Measurements from ENCODE around the gene FLVCR2.

FLVCR2 gene

GRCh38 chr14:75673345-75674035, 95.1 kb downstream of the FLVCR2 start:
- no peak for DNase-seq
- Histone ChIP-seq H3K9me3 (replicated peaks; ENCODE audit: insufficient read depth, low read length) (no peaks in the 10 kb centered on the region), H3K9me2 (replicated peaks; ENCODE audit: insufficient read depth, low read length) (no peaks in the 10 kb centered on the region), H3K36me3 (replicated peaks; ENCODE audit: insufficient read depth, low read length) (no peaks in the 10 kb centered on the region), H3K4me3 (ENCODE audit: low read length) (no peak overlapping the region), H3K27ac (ENCODE audit: low read length) (no peak overlapping the region), H3K27me3 (replicated peaks; ENCODE audit: insufficient read depth, low read length) (no peaks in the 10 kb centered on the region), H2AFZ (ENCODE audit: low read length) (no peak overlapping the region), H3F3A (ENCODE audit: insufficient read depth, low read length) (no peaks in the 10 kb centered on the region), H3K4me1 (ENCODE audit: low read length) (no peaks in the 10 kb centered on the region), H3K79me2 (ENCODE audit: low read length) (no peaks in the 10 kb centered on the region), H3K9ac (ENCODE audit: low read length) (no peak overlapping the region), H4K20me1 (ENCODE audit: insufficient read depth, low read length) (no peaks in the 10 kb centered on the region), H3K4me2 (ENCODE audit: low read depth, low read length) (no peak overlapping the region)
- TF ChIP-seq EZH2phosphoT487 (IDR thresholded peaks at IDR 0.05; ENCODE audit: low read length) = no peak
- no peak for TF ChIP-seq EZH2 (optimal IDR thresholded peaks at IDR 0.05; ENCODE audit: low read depth, low read length)
- TF ChIP-seq CTCF (IDR thresholded peaks at IDR 0.05; ENCODE audit: low read length) = no peak

DNA sequence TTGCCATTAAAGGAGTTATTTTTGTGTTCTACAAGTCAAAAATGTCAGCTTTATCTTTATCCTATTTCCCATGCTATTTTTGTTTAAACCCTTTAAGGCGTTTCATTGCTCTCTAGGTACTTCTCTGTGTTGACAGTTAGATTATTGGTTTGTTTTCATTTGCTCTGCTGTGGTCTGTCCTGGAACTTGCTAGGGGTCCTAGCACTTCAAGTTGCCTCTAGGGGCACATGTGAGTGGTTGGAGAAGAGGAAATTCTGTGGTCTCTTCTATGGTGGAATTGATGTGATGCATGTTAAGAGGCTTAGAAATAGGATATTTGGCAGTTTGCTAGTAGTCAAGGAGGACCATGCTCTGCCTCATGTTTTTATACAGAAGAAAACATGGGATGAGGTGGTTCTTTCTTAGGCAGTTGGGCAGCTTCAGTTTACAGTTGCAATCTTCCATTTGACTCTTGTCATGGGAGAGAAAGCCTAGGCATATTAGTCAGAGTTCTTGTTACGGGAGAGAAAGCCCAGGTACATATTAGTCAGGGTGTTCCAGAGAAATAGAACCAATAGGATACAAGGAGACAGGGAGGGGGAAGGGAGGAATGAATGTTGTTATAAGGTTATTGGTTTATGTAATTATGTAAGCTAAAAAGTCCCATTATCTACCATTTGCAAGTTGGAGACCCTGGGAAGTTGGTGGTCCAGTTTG, 97.0 kb downstream of the FLVCR2 start:
- DNase-seq = no peak
- Histone ChIP-seq H3K9me2 (replicated peaks; ENCODE audit: insufficient read depth, low read length) (no peaks in the 10 kb centered on the region), H2AFZ (ENCODE audit: low read length) (no peak overlapping the region), H3K4me2 (ENCODE audit: low read depth, low read length) (no peak overlapping the region), H3K79me2 (ENCODE audit: low read length) (no peaks in the 10 kb centered on the region), H3K4me1 (ENCODE audit: low read length) (no peaks in the 10 kb centered on the region), H3K4me3 (ENCODE audit: low read length) (no peak overlapping the region), H3K9me3 (replicated peaks; ENCODE audit: insufficient read depth, low read length) (no peaks in the 10 kb centered on the region), H3F3A (ENCODE audit: insufficient read depth, low read length) (no peaks in the 10 kb centered on the region), H3K36me3 (replicated peaks; ENCODE audit: insufficient read depth, low read length) (no peaks in the 10 kb centered on the region), H3K9ac (ENCODE audit: low read length) (no peak overlapping the region), H3K27ac (ENCODE audit: low read length) (no peak overlapping the region), H4K20me1 (ENCODE audit: insufficient read depth, low read length) (no peaks in the 10 kb centered on the region), H3K27me3 (replicated peaks; ENCODE audit: insufficient read depth, low read length) (no peaks in the 10 kb centered on the region)
- TF ChIP-seq EZH2phosphoT487 (IDR thresholded peaks at IDR 0.05; ENCODE audit: low read length) (no peak), CTCF (IDR thresholded peaks at IDR 0.05; ENCODE audit: low read length) (no peak), EZH2 (optimal IDR thresholded peaks at IDR 0.05; ENCODE audit: low read depth, low read length) (no peak)

DNA sequence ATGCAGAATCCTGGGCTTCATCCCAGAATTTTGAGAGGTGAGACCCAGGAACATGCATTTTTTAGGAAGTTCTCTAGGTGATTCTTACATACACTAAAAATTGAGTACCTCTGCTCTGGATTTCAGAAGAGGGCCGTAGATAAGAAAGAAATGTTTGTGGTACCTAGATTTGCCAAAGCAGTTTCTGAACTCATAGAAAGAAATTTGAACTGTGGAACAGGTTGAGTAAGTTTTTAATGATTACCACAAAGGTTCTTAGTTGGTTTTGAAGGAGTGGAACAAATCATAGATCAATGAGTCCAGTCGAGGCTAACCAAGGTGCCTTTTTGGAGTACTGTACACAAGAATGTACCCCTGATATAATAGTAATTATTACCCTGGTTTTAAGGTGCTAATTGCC, 107.5 kb downstream of the FLVCR2 start:
- no peak overlapping the region for H3K4me3 ChIP-seq (ENCODE audit: low read length)
- no peak overlapping the region for H2AFZ ChIP-seq (ENCODE audit: low read length)
- no peaks in the 10 kb centered on the region for H3K4me1 ChIP-seq (ENCODE audit: low read length)
- H3K79me2 ChIP-seq (ENCODE audit: low read length) = no peaks in the 10 kb centered on the region
- no peak overlapping the region for H3K4me2 ChIP-seq (ENCODE audit: low read depth, low read length)
- no peaks in the 10 kb centered on the region for H3K36me3 ChIP-seq (replicated peaks; ENCODE audit: insufficient read depth, low read length)
- no peak for DNase-seq
- H3K27ac ChIP-seq (ENCODE audit: low read length) = no peak overlapping the region
- no peaks in the 10 kb centered on the region for H4K20me1 ChIP-seq (ENCODE audit: insufficient read depth, low read length)
- no peaks in the 10 kb centered on the region for H3K27me3 ChIP-seq (replicated peaks; ENCODE audit: insufficient read depth, low read length)
- H3K9me2 ChIP-seq (replicated peaks; ENCODE audit: insufficient read depth, low read length) = no peaks in the 10 kb centered on the region
- H3F3A ChIP-seq (ENCODE audit: insufficient read depth, low read length) = no peaks in the 10 kb centered on the region
- H3K9me3 ChIP-seq (replicated peaks; ENCODE audit: insufficient read depth, low read length) = no peaks in the 10 kb centered on the region
- TF ChIP-seq CTCF (IDR thresholded peaks at IDR 0.05; ENCODE audit: low read length) (no peak), EZH2phosphoT487 (IDR thresholded peaks at IDR 0.05; ENCODE audit: low read length) (no peak), EZH2 (optimal IDR thresholded peaks at IDR 0.05; ENCODE audit: low read depth, low read length) (no peak)
- no peak overlapping the region for H3K9ac ChIP-seq (ENCODE audit: low read length)

Measured in MM.1S (cell line).